ENCODE results near the gene RABL6. TPM values are rescaled to one million over a fixed set of nuclear protein-coding genes. Genes with fewer than 3 reads are reported as not detected.
A peak's percentile ranks its signal among the peaks of the same experiment; 100 is the strongest.

The RABL6 gene
- total RNA-seq, 4 donors from 2014 or later = 54.2 to 70.7 (median 61.0) TPM

GRCh38 chr9:136853596-136854112 is 45.9 kb downstream of the RABL6 start:
- Histone ChIP-seq H3K36me3 (peaks cover 5% of the 10 kb centered on the region), H3K9me3 (no peaks in the 10 kb centered on the region), H3K4me3 (no peak overlapping the region), H3K27ac (no peak overlapping the region), H3K27me3 (no peaks in the 10 kb centered on the region), H3K4me1 (peaks cover 29% of the 10 kb centered on the region)
- WGBS = 77% methylated on average over 6 of the region's 18 CpGs
- TF ChIP-seq POLR2AphosphoS5 (IDR thresholded peaks at IDR 0.05) (no peak), EP300 (IDR thresholded peaks at IDR 0.05) (no peak), POLR2A (IDR thresholded peaks at IDR 0.05) (no peak), CTCF (IDR thresholded peaks at IDR 0.05) (no peak)
- DNase-seq (ENCODE audit: low spot score in 2 of 2) = peak in 1 of 2 donors; percentile 60

- DNase-seq (ENCODE audit: low spot score in 2 of 2) = peak in 1 of 2 donors; percentile 71
- Histone ChIP-seq H3K4me1 (peaks cover 36% of the 10 kb centered on the region), H3K4me3 (no peak overlapping the region), H3K9me3 (no peaks in the 10 kb centered on the region), H3K27ac (no peak overlapping the region), H3K27me3 (no peaks in the 10 kb centered on the region), H3K36me3 (peaks cover 5% of the 10 kb centered on the region)
- TF ChIP-seq POLR2AphosphoS5 (IDR thresholded peaks at IDR 0.05) = no peak
- TF ChIP-seq CTCF (IDR thresholded peaks at IDR 0.05) = no peak
- no peak for TF ChIP-seq POLR2A (IDR thresholded peaks at IDR 0.05)
- no peak for TF ChIP-seq EP300 (IDR thresholded peaks at IDR 0.05)
- WGBS = 58% methylated on average over 9 of the region's 30 CpGs
Measured at GRCh38 chr9:136854113-136854841, 46.5 kb downstream of the RABL6 start.

- H3K9me3 ChIP-seq = no peaks in the 10 kb centered on the region
- H3K27me3 ChIP-seq = no peaks in the 10 kb centered on the region
- peaks cover 36% of the 10 kb centered on the region for H3K4me1 ChIP-seq
- no peak overlapping the region for H3K27ac ChIP-seq
- peak in 1 of 2 donors; percentile 55 for DNase-seq (ENCODE audit: low spot score in 2 of 2)
- H3K36me3 ChIP-seq = peaks cover 5% of the 10 kb centered on the region
- WGBS = 69% methylated on average over 8 of the region's 23 CpGs
- H3K4me3 ChIP-seq = no peak overlapping the region
- no peak for TF ChIP-seq EP300 (IDR thresholded peaks at IDR 0.05)
- no peak for TF ChIP-seq POLR2A (IDR thresholded peaks at IDR 0.05)
- no peak for TF ChIP-seq POLR2AphosphoS5 (IDR thresholded peaks at IDR 0.05)
- no peak for TF ChIP-seq CTCF (IDR thresholded peaks at IDR 0.05)
Measured at GRCh38 chr9:136854842-136855460, 47.2 kb downstream of the RABL6 start.

GRCh38 chr9:136855461-136856078 is 47.8 kb downstream of the RABL6 start:
- no peaks in the 10 kb centered on the region for H3K9me3 ChIP-seq
- TF ChIP-seq CTCF (IDR thresholded peaks at IDR 0.05) (no peak), POLR2A (IDR thresholded peaks at IDR 0.05) (no peak), POLR2AphosphoS5 (IDR thresholded peaks at IDR 0.05) (no peak), EP300 (IDR thresholded peaks at IDR 0.05) (no peak)
- H3K27ac ChIP-seq = no peak overlapping the region
- H3K4me1 ChIP-seq = peaks cover 30% of the 10 kb centered on the region
- 87% methylated on average over 3 of the region's 26 CpGs for WGBS
- DNase-seq (ENCODE audit: low spot score in 2 of 2) = peak in 1 of 2 donors; percentile 65
- H3K4me3 ChIP-seq = no peak overlapping the region
- H3K27me3 ChIP-seq = no peaks in the 10 kb centered on the region
- peaks cover 8% of the 10 kb centered on the region for H3K36me3 ChIP-seq

GRCh38 chr9:136856079-136856476 is 48.3 kb downstream of the RABL6 start:
- no peaks in the 10 kb centered on the region for H3K27me3 ChIP-seq
- peak in 1 of 2 donors; percentile 53 for DNase-seq (ENCODE audit: low spot score in 2 of 2)
- 80% methylated on average over 3 of the region's 15 CpGs for WGBS
- no peak overlapping the region for H3K4me3 ChIP-seq
- peaks cover 27% of the 10 kb centered on the region for H3K4me1 ChIP-seq
- no peak overlapping the region for H3K27ac ChIP-seq
- no peaks in the 10 kb centered on the region for H3K9me3 ChIP-seq
- peaks cover 11% of the 10 kb centered on the region for H3K36me3 ChIP-seq
- no peak for TF ChIP-seq POLR2A (IDR thresholded peaks at IDR 0.05)
- no peak for TF ChIP-seq CTCF (IDR thresholded peaks at IDR 0.05)
- TF ChIP-seq POLR2AphosphoS5 (IDR thresholded peaks at IDR 0.05) = no peak
- no peak for TF ChIP-seq EP300 (IDR thresholded peaks at IDR 0.05)

Measured in suprapubic skin (tissue), 4 donors.